ENCODE results near the gene TBC1D19.

DNA sequence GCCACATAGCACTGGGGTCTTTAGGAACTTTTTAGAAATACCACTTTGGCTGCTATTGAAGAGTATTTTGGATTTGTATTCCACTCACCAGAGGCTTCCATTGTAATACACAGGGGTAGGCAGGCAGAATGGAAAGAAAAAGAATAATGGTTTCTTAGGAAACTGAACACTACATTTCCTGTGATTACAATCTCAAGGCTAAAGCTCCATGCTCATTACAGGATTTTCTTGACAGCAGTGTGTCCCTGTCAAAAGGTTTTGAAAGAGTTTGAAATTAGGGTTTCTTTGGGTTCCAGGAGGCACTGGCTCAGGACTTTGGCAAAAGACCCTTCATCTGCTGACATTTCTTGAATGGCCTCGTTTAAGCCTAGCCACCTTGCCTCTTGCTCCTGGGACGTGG, 201.9 kb downstream of the TBC1D19 start:
- no peak for TF ChIP-seq EZH2 (IDR thresholded peaks at IDR 0.05; ENCODE audit: borderline replicate concordance, low read length)
- TF ChIP-seq, protein P1, sequence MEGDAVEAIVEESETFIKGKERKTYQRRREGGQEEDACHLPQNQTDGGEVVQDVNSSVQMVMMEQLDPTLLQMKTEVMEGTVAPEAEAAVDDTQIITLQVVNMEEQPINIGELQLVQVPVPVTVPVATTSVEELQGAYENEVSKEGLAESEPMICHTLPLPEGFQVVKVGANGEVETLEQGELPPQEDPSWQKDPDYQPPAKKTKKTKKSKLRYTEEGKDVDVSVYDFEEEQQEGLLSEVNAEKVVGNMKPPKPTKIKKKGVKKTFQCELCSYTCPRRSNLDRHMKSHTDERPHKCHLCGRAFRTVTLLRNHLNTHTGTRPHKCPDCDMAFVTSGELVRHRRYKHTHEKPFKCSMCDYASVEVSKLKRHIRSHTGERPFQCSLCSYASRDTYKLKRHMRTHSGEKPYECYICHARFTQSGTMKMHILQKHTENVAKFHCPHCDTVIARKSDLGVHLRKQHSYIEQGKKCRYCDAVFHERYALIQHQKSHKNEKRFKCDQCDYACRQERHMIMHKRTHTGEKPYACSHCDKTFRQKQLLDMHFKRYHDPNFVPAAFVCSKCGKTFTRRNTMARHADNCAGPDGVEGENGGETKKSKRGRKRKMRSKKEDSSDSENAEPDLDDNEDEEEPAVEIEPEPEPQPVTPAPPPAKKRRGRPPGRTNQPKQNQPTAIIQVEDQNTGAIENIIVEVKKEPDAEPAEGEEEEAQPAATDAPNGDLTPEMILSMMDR (conservative IDR thresholded peaks at IDR 0.05 in 1 of 2, IDR thresholded peaks at IDR 0.05 in 1 of 2; ENCODE audit: extremely low read depth in 1 of 2, insufficient read depth in 1 of 2, low read depth in 1 of 2, low read length in 2 of 2) = no peak
